T47D (cell line): ENCODE measurements around the gene MAX.
"Not testable (repeated sequence)": the region's sequence is repeated elsewhere in the genome, so short reads cannot be mapped to it uniquely, and the experiment has no call there.

Source experiments
- DNase-seq, 2 experiments: peaks; one replicate each; pipeline versions ENCODE4 v3.0.0 to v3.0.0-alpha.2; 2011 to 2012; ENCODE audit warnings: low read depth in 1 of 2, low spot score in 1 of 2
- JUND ChIP-seq: IDR thresholded peaks from 2 replicates; pipeline ENCODE4 v1.6.1; 2012; ENCODE audit warnings: low read depth
- in situ Hi-C: cut with HindIII; loops from 2 replicates; pipeline ENCODE4 v1.10.0; 2016; ENCODE audit warnings: low sequenced_read_pairs, low pct_unique_long_range_greater_than_20kb

MAX gene

GRCh38 chr14:65034021-65034420, 68.3 kb downstream of the MAX start:
- DNase-seq = no peak
- TF ChIP-seq JUND = no peak
- in situ Hi-C loops = no loop called here

- in situ Hi-C loops = no loop called here
- DNase-seq = no peak
- TF ChIP-seq JUND = no peak
These were observed 69.1 kb downstream of the MAX start for GRCh38 chr14:65033181-65033580.

DNA sequence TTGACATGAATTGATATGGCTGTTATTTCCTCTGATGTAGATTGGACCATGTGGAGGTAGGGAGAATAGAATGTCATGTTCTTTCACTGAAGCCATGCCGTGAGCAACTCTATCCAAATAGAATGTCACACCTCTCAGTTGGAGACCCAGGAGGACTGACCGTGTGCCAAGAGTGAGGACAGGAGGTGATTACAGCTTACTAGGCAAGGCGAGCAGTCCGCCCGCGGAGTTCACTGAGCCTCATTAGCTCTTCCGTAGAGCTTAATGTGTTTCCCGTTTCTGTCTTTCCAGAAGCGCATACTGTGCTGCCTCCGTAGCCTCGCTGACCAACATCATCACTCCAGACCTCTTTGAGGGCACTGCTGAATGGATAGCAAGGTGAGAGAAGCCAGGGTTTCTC, 70.0 kb downstream of the MAX start:
- in situ Hi-C loops = no loop called here
- no peak for TF ChIP-seq JUND
- DNase-seq = no peak

- in situ Hi-C loops, DNase-seq: not testable (repeated sequence)
These were observed 71.0 kb downstream of the MAX start for GRCh38 chr14:65031321-65031720.

DNA sequence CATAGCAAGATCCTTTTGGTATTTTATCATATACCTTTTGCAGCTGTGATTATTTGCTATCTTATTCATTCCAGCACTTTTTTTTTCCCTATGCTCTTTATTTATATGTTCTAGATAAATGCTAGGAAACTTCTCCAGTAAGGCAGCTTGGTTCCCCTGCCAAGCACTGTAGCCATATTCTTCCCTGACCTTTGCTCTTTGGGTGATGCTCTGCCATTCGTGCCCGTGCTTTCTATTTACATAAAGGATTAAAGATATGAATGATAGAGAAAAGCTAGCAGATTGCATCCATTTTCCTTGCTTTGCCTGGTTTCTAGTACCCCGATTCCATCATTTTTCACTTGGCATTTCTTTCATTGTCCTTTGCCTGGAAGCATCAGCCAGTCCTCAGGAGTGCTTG, 73.4 kb downstream of the MAX start:
- no peak for TF ChIP-seq JUND
- no peak for DNase-seq
- in situ Hi-C loops = no loop called here

DNA sequence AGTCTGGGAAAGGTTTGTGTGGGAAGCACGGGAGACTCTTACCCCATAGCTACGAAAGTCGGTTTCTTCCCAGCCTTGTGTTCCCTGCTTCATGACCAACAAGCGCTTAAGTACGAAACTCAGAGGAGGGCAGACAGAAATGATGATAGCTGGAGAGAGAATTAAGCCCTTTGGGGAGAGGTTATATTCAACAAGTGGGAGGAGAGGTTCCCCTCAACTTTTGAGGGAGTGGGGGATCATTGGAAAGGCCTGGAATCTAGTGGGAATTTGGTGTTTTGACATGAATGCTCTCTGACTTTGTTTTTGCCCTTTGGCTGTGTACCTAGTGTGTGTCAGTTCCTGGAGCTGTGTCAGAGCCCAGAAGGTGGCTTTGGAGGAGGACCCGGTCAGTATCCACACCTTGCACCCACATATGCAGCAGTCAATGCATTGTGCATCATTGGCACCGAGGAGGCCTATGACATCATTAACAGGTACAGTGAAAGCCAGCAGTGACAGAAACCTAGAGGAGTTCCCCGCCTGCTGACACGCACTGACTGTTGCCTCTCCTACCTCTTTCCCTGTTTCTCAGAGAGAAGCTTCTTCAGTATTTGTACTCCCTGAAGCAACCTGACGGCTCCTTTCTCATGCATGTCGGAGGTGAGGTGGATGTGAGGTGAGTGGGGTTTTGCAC, 75.1 kb downstream of the MAX start:
- in situ Hi-C loops = no loop called here
- no peak for TF ChIP-seq JUND
- no peak for DNase-seq

DNA sequence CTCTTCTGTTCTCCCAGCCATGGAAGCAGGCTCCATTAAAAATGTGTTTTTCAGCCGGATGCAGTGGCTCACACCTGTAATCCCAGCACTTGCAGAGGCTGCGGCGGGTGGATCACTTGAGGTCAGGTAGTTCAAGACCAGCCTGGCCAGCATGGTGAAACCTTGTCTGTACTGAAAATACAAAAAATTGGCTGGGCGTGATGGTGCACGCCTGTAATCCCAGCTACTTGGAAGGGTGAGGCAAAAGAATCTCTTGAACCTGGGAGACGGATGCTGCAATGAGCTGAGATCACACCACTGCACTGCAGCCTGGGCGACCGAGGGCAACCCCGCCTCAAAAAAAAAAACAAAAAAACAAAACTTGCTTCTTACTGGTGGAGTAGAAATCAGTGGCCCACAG, 75.8 kb downstream of the MAX start:
- in situ Hi-C loops = no loop called here
- TF ChIP-seq JUND = no peak
- no peak for DNase-seq

DNA sequence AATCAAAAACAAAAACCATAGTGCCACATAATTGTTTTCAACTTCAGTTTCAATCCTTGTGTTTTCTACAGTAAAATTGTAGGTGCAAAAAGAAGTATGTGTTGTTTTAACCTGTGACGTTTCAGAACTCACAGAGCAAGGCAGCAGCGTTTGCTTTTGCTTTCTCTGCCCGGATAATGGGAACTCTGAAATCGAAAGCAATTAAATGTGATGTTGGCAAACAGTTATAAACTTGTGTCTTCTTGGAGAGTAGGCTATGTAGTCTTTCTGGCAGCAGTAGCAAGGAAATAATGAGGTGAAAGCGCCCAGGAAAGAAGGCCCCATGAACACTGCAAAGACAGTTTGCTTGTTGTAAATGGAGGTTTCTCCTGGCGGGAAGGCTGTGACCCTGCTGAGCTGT, 76.5 kb downstream of the MAX start:
- in situ Hi-C loops = no loop called here
- TF ChIP-seq JUND = no peak
- DNase-seq = no peak
